OCI-LY3 (cell line): ENCODE measurements around the gene NRXN3.
"Not testable (repeated sequence)": the region's sequence is repeated elsewhere in the genome, so short reads cannot be mapped to it uniquely, and the experiment has no call there.

Source experiments
- H2AFZ ChIP-seq: fragments of 200-600, 300-600 bp; shearing (Covaris generic); 2 replicates; pipeline ENCODE4 v1.6.0; 2014; ENCODE audit warnings: antibody characterized with exemption, low read depth, low read length
- H3K27ac ChIP-seq: fragments of 200-600, 300-600 bp; sonication (generic); 2 replicates; pipeline ENCODE4 v1.5.1; 2014; ENCODE audit warnings: mild to moderate bottlenecking, low read length, moderate library complexity, mixed read lengths
- H3K27me3 ChIP-seq: fragments of 200-600, 300-600 bp; sonication (generic); 2 replicates; pipeline ENCODE4 v1.6.1; 2014; ENCODE audit warnings: low read depth, low read length, mixed read lengths
- H3K36me3 ChIP-seq: fragments of 200-600, 300-600 bp; sonication (generic); replicated peaks from 2 replicates; pipeline ENCODE3; 2014; ENCODE audit warnings: low read depth, low read length, mixed read lengths
- H3K4me1 ChIP-seq: fragments of 300-600, 200-600 bp; sonication (generic); 2 replicates; pipeline ENCODE4 v1.6.1; 2014; ENCODE audit warnings: low read length, mixed read lengths
- H3K4me2 ChIP-seq: fragments of 200-600, 300-600 bp; sonication (generic); 2 replicates; pipeline ENCODE4 v1.6.1; 2014; ENCODE audit warnings: low read length, mixed read lengths
- H3K4me3 ChIP-seq: fragments of 300-600, 200-600 bp; sonication (generic); 2 replicates; pipeline ENCODE4 v1.5.1; 2014; ENCODE audit warnings: antibody characterized with exemption, mild to moderate bottlenecking, low read length, moderate library complexity
- H3K79me2 ChIP-seq: fragments of 300-600, 200-600 bp; shearing (Covaris generic); 2 replicates; pipeline ENCODE4 v1.6.1; 2014; ENCODE audit warnings: mild to moderate bottlenecking, low read length, mixed read lengths
- H3K9ac ChIP-seq: fragments of 300-600, 200-600 bp; shearing (Covaris generic); 2 replicates; pipeline ENCODE4 v1.6.0; 2014; ENCODE audit warnings: mild to moderate bottlenecking, low read length, moderate library complexity
- H3K9me3 ChIP-seq: fragments of 200-600, 300-600 bp; shearing (Covaris generic); 2 replicates; pipeline ENCODE4 v1.6.1; 2014; ENCODE audit warnings: low read length, mixed read lengths; ENCODE audit not compliant: insufficient read depth
- H4K20me1 ChIP-seq: fragments of 200-600, 300-600 bp; sonication (generic); 2 replicates; pipeline ENCODE4 v1.6.1; 2016; ENCODE audit warnings: low read length, mixed read lengths; ENCODE audit not compliant: insufficient read depth
- EZH2phosphoT487 ChIP-seq: fragments of 200-600 bp; shearing (Covaris generic); IDR thresholded peaks from 2 replicates; pipeline ENCODE4 v1.6.1; 2018; ENCODE audit warnings: antibody characterized with exemption, mixed run types, low read depth
- TF ChIP-seq, protein P1 (sequence below): fragments of 200-600, 300-600 bp; sonication (generic); IDR thresholded peaks from 2 replicates; pipeline ENCODE4 v1.5.1; 2014; ENCODE audit warnings: antibody characterized with exemption, low read length, low read depth

The NRXN3 gene

DNA sequence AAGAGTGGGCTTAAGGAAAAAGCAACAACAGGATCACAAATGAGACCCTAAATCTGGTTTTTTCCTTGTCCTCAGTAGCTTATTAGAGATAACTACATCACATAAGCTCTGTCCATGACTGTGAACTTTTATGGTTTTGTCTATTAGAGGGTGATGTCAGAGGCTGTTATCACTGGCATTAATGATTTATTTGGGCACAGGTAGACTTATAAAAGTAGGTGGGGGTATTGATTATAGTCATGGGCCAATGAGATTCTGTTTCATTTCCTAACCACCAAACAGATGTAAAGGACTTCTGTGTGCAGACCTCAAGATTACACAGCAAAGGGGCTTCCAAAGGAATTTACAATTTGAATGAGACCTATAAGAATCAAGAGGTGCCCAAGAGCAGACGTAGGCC, 316.4 kb downstream of the NRXN3 start:
- no peaks in the 10 kb centered on the region for H3K36me3 ChIP-seq
- no peaks in the 10 kb centered on the region for H3K4me1 ChIP-seq
- H4K20me1 ChIP-seq = no peaks in the 10 kb centered on the region
- H3K9me3 ChIP-seq = no peaks in the 10 kb centered on the region
- no peak overlapping the region for H3K4me3 ChIP-seq
- H3K4me2 ChIP-seq = no peak overlapping the region
- no peak overlapping the region for H3K27ac ChIP-seq
- H3K79me2 ChIP-seq = no peaks in the 10 kb centered on the region
- no peak overlapping the region for H2AFZ ChIP-seq
- no peaks in the 10 kb centered on the region for H3K27me3 ChIP-seq
- H3K9ac ChIP-seq = no peak overlapping the region
- TF ChIP-seq EZH2phosphoT487 = no peak
- TF ChIP-seq, protein P1, sequence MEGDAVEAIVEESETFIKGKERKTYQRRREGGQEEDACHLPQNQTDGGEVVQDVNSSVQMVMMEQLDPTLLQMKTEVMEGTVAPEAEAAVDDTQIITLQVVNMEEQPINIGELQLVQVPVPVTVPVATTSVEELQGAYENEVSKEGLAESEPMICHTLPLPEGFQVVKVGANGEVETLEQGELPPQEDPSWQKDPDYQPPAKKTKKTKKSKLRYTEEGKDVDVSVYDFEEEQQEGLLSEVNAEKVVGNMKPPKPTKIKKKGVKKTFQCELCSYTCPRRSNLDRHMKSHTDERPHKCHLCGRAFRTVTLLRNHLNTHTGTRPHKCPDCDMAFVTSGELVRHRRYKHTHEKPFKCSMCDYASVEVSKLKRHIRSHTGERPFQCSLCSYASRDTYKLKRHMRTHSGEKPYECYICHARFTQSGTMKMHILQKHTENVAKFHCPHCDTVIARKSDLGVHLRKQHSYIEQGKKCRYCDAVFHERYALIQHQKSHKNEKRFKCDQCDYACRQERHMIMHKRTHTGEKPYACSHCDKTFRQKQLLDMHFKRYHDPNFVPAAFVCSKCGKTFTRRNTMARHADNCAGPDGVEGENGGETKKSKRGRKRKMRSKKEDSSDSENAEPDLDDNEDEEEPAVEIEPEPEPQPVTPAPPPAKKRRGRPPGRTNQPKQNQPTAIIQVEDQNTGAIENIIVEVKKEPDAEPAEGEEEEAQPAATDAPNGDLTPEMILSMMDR = no peak

DNA sequence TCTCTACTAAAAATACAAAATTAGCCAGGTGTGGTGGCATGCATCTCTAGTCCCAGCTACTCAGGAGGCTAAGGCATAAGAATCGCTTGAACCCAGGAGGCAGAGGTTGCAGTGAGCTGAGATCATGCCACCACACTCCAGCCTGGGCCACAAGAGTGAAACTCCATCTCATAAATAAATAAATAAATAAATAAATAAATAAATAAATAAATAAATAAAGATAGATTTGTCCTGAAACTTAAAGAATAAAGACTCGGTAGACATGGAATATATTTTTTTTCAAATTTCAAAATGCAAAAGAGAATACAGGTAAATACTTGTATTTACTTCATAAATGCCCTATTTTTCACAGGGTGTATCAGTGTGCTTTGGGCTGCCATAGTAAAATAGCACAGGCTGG, 317.4 kb downstream of the NRXN3 start:
- not testable (repeated sequence) for H3K4me1 ChIP-seq, H3K79me2 ChIP-seq, H3K4me2 ChIP-seq, H2AFZ ChIP-seq, H3K9me3 ChIP-seq, H3K27ac ChIP-seq, H3K27me3 ChIP-seq, H3K9ac ChIP-seq, H3K36me3 ChIP-seq, H3K4me3 ChIP-seq, H4K20me1 ChIP-seq

DNA sequence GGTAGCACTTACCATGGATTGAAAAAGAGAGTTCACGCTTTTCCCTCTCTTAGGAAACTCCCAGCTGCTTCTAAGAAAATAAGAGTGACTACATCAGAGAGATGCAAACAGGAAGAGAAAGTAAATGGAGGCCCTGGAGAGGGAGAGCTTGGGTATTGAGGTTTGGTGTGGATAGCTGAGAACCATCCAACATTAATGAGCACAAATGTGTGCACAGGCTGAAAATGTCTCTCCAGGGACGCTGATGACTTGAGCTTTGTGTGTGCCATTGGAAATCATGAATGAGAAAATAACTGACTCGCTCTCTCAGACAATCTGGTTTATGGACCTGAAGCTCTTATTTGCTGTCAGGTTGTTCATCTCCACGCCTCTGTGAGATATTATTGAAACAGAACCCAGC, 318.8 kb downstream of the NRXN3 start:
- Histone ChIP-seq H2AFZ (no peak overlapping the region), H3K4me2 (no peak overlapping the region), H3K9me3 (no peaks in the 10 kb centered on the region), H4K20me1 (no peaks in the 10 kb centered on the region), H3K27ac (no peak overlapping the region), H3K4me1 (no peaks in the 10 kb centered on the region), H3K4me3 (no peak overlapping the region), H3K36me3 (no peaks in the 10 kb centered on the region), H3K27me3 (no peaks in the 10 kb centered on the region), H3K79me2 (no peaks in the 10 kb centered on the region), H3K9ac (no peak overlapping the region)
- TF ChIP-seq, protein P1 = no peak
- no peak for TF ChIP-seq EZH2phosphoT487

DNA sequence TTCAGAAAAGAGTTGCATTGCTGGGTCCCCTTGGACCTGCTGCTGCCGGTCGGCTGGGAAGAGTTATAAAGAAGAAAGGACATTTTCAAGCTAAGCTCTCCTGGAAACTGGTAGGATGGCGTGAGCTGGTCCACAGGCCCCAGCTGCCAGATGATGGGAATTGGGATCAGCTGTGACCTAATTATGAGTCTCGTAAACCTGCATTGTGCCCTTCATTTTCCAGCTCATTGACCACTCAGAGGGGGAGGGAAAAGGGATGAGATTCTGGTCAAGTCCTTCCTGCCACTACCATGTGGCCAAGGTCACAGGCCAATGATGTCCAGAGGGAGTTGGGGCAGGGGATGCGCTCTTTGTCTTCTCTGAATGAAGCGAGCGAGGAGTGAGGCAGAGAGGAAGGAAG, 320.9 kb downstream of the NRXN3 start:
- no peak overlapping the region for H2AFZ ChIP-seq
- no peaks in the 10 kb centered on the region for H3K79me2 ChIP-seq
- no peaks in the 10 kb centered on the region for H4K20me1 ChIP-seq
- no peaks in the 10 kb centered on the region for H3K36me3 ChIP-seq
- H3K4me2 ChIP-seq = no peak overlapping the region
- no peak for TF ChIP-seq EZH2phosphoT487
- TF ChIP-seq, protein P1 = no peak
- no peaks in the 10 kb centered on the region for H3K27me3 ChIP-seq
- no peaks in the 10 kb centered on the region for H3K9me3 ChIP-seq
- no peak overlapping the region for H3K9ac ChIP-seq
- H3K4me1 ChIP-seq = no peaks in the 10 kb centered on the region
- H3K4me3 ChIP-seq = no peak overlapping the region
- H3K27ac ChIP-seq = no peak overlapping the region

DNA sequence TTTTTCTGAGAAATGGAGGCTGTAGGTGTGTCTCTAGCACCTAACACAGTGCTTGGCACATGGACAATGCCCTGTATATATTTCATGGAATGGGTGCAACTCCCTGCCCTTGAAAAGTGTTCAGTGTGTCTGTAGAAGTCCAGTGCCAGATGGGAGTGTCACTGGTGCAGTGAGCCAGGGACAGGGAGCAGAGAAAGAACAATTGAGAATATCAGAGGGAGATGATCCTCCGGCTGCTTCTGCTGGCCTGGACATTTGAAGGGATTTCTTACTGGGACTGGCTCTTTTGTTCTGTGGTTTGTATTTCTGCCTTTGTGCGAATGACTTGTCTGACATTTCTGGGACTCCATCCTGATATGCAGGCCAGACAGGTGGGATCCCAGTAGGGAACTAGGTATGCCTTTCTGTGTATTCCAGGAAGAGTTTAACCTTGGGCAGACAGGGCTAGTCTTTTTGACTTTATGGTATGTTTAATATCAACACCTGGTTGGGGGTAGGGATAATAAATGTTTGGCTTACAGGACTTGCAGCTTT, 328.0 kb downstream of the NRXN3 start:
- H3K27me3 ChIP-seq = no peaks in the 10 kb centered on the region
- H3K4me3 ChIP-seq = no peak overlapping the region
- H3K79me2 ChIP-seq = no peaks in the 10 kb centered on the region
- TF ChIP-seq EZH2phosphoT487 = no peak
- TF ChIP-seq, protein P1 = no peak
- no peaks in the 10 kb centered on the region for H3K4me1 ChIP-seq
- no peak overlapping the region for H2AFZ ChIP-seq
- H3K4me2 ChIP-seq = no peak overlapping the region
- H3K9me3 ChIP-seq = no peaks in the 10 kb centered on the region
- H3K9ac ChIP-seq = no peak overlapping the region
- H4K20me1 ChIP-seq = no peaks in the 10 kb centered on the region
- no peak overlapping the region for H3K27ac ChIP-seq
- H3K36me3 ChIP-seq = no peaks in the 10 kb centered on the region
